HepG2 (cell line): ENCODE results near the gene FAM184B. TPM values are rescaled to one million over a fixed set of nuclear protein-coding genes. Genes with fewer than 3 reads are reported as not detected.

ENCODE experiments used
- ATAC-seq: fragments of 200-7000 bp; cut with Tn5 transposase; 3 replicates; pipeline ENCODE4 v1.9.1; 2020; ENCODE audit warnings: mild to moderate bottlenecking, moderate library complexity
- BruUV-seq: library from RNA; stranded (reverse); fragments of 400-500 nt; replicated peaks from 2 replicates; lab custom pipeline; 2021; lab: Mats Ljungman, UMichigan
- CTCF ChIA-PET: fragments of 300-600 bp; formaldehyde crosslinking; extraction: SDS; loops from one replicate; lab custom pipeline; 2021; ENCODE audit warnings: low total read pairs, inconsistent platforms, low intra/inter-chr PET ratio; lab: Yijun Ruan, JAX
- POLR2A ChIA-PET: fragments of 350-600 bp; sonication (Branson Sonifier 250); formaldehyde crosslinking; loops from one replicate; lab custom pipeline; 2020; ENCODE audit warnings: antibody characterized with exemption, inconsistent platforms; lab: Yijun Ruan, JAX
- DNase-seq: peaks from one replicate; pipeline ENCODE4 v3.0.0-alpha.2; 2015; ENCODE audit warnings: low spot score
- FAIRE-seq: peaks from 3 replicates; lab custom pipeline; 2011; peaks lifted over from hg19 to GRCh38; lab: Jason Lieb, UNC
- H2AFZ ChIP-seq: one replicate; pipeline ENCODE4 v1.6.1; 2011; ENCODE audit warnings: low read length, inconsistent platforms
- H3K27ac ChIP-seq: fragments of 300-600 bp; 3 replicates; pipeline ENCODE4 v1.8.0; 2011; ENCODE audit warnings: mixed run types, mild to moderate bottlenecking, mixed read lengths, low read length, inconsistent platforms; ENCODE audit not compliant: insufficient read depth; ENCODE audit errors: extremely low read length
- H3K27me3 ChIP-seq, 2 experiments: fragments of 200-600 bp in 1 of 2; 2 replicates in 1 of 2; 3 replicates in 1 of 2; pipeline versions ENCODE4 v1.6.0 to v1.8.0; 2011; ENCODE audit warnings: low read length in 2 of 2, mild to moderate bottlenecking in 2 of 2, moderate library complexity in 2 of 2, inconsistent platforms in 1 of 2; ENCODE audit not compliant: insufficient read depth in 2 of 2, control insufficient read depth in 1 of 2
- H3K36me3 ChIP-seq, 2 experiments: fragments of 200-600 bp in 1 of 2; replicated peaks in 1 of 2; 2 replicates in 1 of 2; 3 replicates in 1 of 2; pipeline versions ENCODE4 v1.5.1 to v1.8.0; 2011; ENCODE audit warnings: low read length in 2 of 2, inconsistent platforms in 1 of 2; ENCODE audit not compliant: insufficient read depth in 2 of 2, control insufficient read depth in 1 of 2
- H3K4me1 ChIP-seq: 2 replicates; pipeline ENCODE4 v1.5.1; 2012; ENCODE audit warnings: low read length, inconsistent platforms; ENCODE audit not compliant: insufficient read depth
- H3K4me2 ChIP-seq: 2 replicates; pipeline ENCODE4 v1.6.0; 2011; ENCODE audit warnings: low read depth, low read length, inconsistent platforms
- H3K4me3 ChIP-seq, 3 experiments: fragments of 200-600 bp in 1 of 3; sonication (generic), shearing (Covaris generic) in 1 of 3; replicated peaks in 1 of 3; 2 replicates each; pipeline ENCODE4 v1.5.1; 2011 to 2016; ENCODE audit warnings: low read length in 3 of 3, inconsistent platforms in 2 of 3, low read depth in 2 of 3, mild to moderate bottlenecking in 2 of 3, control low read depth in 1 of 3, mixed read lengths in 1 of 3; ENCODE audit not compliant: insufficient read depth in 1 of 3
- H3K79me2 ChIP-seq: one replicate; pipeline ENCODE4 v1.6.1; 2011; ENCODE audit warnings: low read length, inconsistent platforms; ENCODE audit not compliant: insufficient read depth
- H3K9ac ChIP-seq: 2 replicates; pipeline ENCODE4 v1.6.0; 2011; ENCODE audit warnings: mild to moderate bottlenecking, low read depth, low read length, inconsistent platforms; ENCODE audit not compliant: insufficient read depth
- H3K9me3 ChIP-seq: 2 replicates; pipeline ENCODE4 v1.5.1; 2012; ENCODE audit warnings: mild to moderate bottlenecking, low read length
- H4K20me1 ChIP-seq: 2 replicates; pipeline ENCODE4 v1.6.0; 2011; ENCODE audit warnings: inconsistent platforms, mild to moderate bottlenecking, low read length, moderate library complexity; ENCODE audit not compliant: insufficient read depth
- ATF1 ChIP-seq: IDR thresholded peaks from 2 replicates; pipeline ENCODE4 v1.6.1; 2016; ENCODE audit warnings: mild to moderate bottlenecking, control low read depth
- CHCHD3 ChIP-seq: sonication (generic); formaldehyde crosslinking; IDR thresholded peaks from 2 replicates; pipeline ENCODE4 v1.8.0; 2022; ENCODE audit warnings: mild to moderate bottlenecking, missing genetic modification reagents, moderate library complexity
- RORA ChIP-seq: sonication (generic); formaldehyde crosslinking; IDR thresholded peaks from 2 replicates; pipeline ENCODE4 v1.5.0; 2020; ENCODE audit warnings: mild to moderate bottlenecking, missing genetic modification reagents, moderate library complexity
- TAF15 ChIP-seq: fragments of 200-400 bp; formaldehyde crosslinking; IDR thresholded peaks from one replicate; pipeline ENCODE4 v1.6.1; 2018; ENCODE audit warnings: mild to moderate bottlenecking, low read depth, low read length; ENCODE audit not compliant: poor library complexity, severe bottlenecking
- ZNF251 ChIP-seq: sonication (generic); formaldehyde crosslinking; IDR thresholded peaks from 2 replicates; pipeline ENCODE4 v1.9.0; 2021; ENCODE audit warnings: mild to moderate bottlenecking, missing genetic modification reagents
- ZNF3 ChIP-seq: IDR thresholded peaks from 2 replicates; pipeline ENCODE4 v1.7.0; 2017; ENCODE audit warnings: inconsistent platforms
- ZNF557 ChIP-seq: sonication (generic); formaldehyde crosslinking; IDR thresholded peaks from 2 replicates; pipeline ENCODE4 v1.4.0; 2020; ENCODE audit warnings: missing genetic modification reagents
- WGBS: methylation state at CpG from one replicate; pipeline ENCODE4 v1.1.6; 2017; ENCODE audit warnings: low lambda C conversion rate; 5-methylcytosine and 5-hydroxymethylcytosine counted together
- in situ Hi-C: cut with HindIII; loops from 2 replicates; pipeline ENCODE4 v1.10.0; 2017; ENCODE audit warnings: low pct_unique_long_range_greater_than_20kb; ENCODE audit not compliant: extremely low pct_ligation_motif_present
- intact Hi-C: fragments of 100-400 bp; cut with micrococcal nuclease; formaldehyde crosslinking; loops from one replicate; pipeline ENCODE4 v1.10.0; 2022; ENCODE audit not compliant: unreplicated experiment
- polyA plus RNA-seq, 8 experiments: library from polyadenylated mRNA; depleted of rRNA in 3 of 8; stranded (reverse) in 7 of 8; unstranded in 1 of 8; fragments of >200 nt; fragmentation: Illumina TruSeq in 4 of 8; extraction: Trizol in 4 of 8; gene quantifications; 2 replicates each; pipeline versions ENCODE4 v1.2.1 to v1.2.3, GENCODE V29; 2011 to 2016; ENCODE audit warnings: low read depth in 4 of 8, missing spikeins in 1 of 8, mixed read lengths in 1 of 8; ENCODE audit not compliant: insufficient read depth in 1 of 8
- total RNA-seq, 5 experiments: library from RNA; depleted of rRNA; stranded (reverse); fragments of >200 nt; fragmentation: Illumina TruSeq; extraction: Trizol; gene quantifications; 2 replicates each; pipeline ENCODE4 v1.2.3, GENCODE V29; 2016; ENCODE audit warnings: low read depth in 1 of 5
- TF ChIP-seq, protein P1 (sequence below): sonication (generic); formaldehyde crosslinking; IDR thresholded peaks from 2 replicates; pipeline ENCODE4 v1.5.0; 2020; ENCODE audit warnings: missing genetic modification reagents, mild to moderate bottlenecking, borderline replicate concordance
- TF ChIP-seq, protein P2 (sequence below): sonication (generic); formaldehyde crosslinking; IDR thresholded peaks from 2 replicates; pipeline ENCODE4 v1.8.1; 2023; ENCODE audit warnings: mild to moderate bottlenecking, inconsistent platforms, moderate library complexity, missing genetic modification reagents, borderline replicate concordance
- TF ChIP-seq, protein P3 (sequence below): sonication (generic); IDR thresholded peaks from 2 replicates; pipeline ENCODE4 v1.6.1; 2016; ENCODE audit warnings: low read depth, borderline replicate concordance
- TF ChIP-seq, protein P4 (sequence below): sonication (generic); formaldehyde crosslinking; IDR thresholded peaks from 2 replicates; pipeline ENCODE4 v1.8.0; 2023; ENCODE audit warnings: mild to moderate bottlenecking, missing genetic modification reagents

FAM184B gene
- total and polyA plus RNA-seq, 2 of the 13 experiments (the other 11 are each of a cell fraction or from before 2014, with no cell fraction given): not detected

DNA sequence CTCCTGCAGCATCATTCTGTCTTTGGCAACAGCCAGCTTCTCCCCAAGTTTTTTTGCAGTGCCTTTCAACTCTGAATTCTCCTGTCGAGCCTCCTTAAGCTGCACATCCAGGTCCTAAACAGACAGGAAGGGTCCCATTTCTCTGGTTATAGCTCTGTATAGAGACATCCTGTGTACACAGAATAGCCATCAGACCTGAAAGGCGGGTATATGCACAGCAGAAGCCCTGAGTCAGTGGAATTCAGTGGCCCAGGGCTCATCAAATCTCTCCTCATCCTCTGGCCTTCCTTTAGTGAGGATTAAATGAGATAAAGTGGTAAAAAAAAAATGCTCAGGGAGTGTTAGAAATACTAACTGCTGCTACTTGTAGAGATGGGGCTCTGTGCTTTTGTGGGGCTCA lies 73.8 kb downstream of the FAM184B start (continued):
- TF ChIP-seq RORA (CRISPR knock-in tag) (no peak), CHCHD3 (CRISPR knock-in tag) (no peak)

DNA sequence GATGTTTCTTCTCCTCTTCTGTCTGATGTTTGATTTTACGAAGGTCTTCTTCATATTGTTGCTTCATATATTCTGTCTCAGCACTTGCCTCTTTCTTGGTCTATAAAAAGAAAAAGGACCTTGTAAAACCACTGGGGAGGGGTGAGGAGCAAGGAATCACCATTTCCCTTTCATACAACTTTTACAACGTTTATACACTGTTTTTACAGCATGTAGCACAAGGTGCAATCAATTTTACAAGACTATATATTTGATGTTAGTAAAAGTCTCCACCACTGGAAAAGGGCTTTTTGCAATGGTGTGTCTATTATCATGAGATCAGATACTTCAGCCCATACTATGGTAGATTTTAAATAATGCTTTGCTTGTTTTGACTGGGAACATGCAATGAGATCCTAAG lies 76.3 kb downstream of the FAM184B start:
- H2AFZ ChIP-seq: no peak overlapping the region
- H3K4me2 ChIP-seq: no peak overlapping the region
- no peak for ATAC-seq
- intact Hi-C loops (no loop called here), in situ Hi-C loops (no loop called here)
- no peaks in the 10 kb centered on the region for H3K36me3 ChIP-seq
- H3K4me3 ChIP-seq: no peak overlapping the region
- BruUV-seq: no TSS peak
- CTCF ChIA-PET: no interaction called here
- 5% methylated on average over 2 of the region's 2 CpGs for WGBS
- H3K9ac ChIP-seq: no peak overlapping the region
- H4K20me1 ChIP-seq: no peaks in the 10 kb centered on the region
- H3K27ac ChIP-seq: no peak overlapping the region
- TF ChIP-seq, protein P1, sequence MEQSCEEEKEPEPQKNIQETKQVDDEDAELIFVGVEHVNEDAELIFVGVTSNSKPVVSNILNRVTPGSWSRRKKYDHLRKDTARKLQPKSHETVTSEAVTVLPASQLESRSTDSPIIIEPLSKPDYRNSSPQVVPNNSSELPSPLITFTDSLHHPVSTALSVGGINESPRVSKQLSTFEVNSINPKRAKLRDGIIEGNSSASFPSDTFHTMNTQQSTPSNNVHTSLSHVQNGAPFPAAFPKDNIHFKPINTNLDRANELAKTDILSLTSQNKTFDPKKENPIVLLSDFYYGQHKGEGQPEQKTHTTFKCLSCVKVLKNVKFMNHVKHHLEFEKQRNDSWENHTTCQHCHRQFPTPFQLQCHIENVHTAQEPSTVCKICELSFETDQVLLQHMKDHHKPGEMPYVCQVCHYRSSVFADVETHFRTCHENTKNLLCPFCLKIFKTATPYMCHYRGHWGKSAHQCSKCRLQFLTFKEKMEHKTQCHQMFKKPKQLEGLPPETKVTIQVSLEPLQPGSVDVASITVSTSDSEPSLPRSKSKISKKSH (CRISPR knock-in tag): no peak
- TF ChIP-seq, protein P2, sequence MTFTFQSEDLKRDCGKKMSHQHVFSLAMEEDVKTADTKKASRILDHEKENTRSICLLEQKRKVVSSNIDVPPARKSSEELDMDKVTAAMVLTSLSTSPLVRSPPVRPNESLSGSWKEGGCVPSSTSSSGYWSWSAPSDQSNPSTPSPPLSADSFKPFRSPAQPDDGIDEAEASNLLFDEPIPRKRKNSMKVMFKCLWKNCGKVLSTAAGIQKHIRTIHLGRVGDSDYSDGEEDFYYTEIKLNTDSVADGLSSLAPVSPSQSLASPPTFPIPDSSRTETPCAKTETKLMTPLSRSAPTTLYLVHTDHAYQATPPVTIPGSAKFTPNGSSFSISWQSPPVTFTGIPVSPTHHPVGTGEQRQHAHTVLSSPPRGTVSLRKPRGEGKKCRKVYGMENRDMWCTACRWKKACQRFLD (CRISPR knock-in tag): no peak
- no peak for TF ChIP-seq ZNF251 (CRISPR knock-in tag)
- TF ChIP-seq TAF15: no peak
- no peak for TF ChIP-seq ATF1 (CRISPR knock-in tag)
- TF ChIP-seq, protein P3, sequence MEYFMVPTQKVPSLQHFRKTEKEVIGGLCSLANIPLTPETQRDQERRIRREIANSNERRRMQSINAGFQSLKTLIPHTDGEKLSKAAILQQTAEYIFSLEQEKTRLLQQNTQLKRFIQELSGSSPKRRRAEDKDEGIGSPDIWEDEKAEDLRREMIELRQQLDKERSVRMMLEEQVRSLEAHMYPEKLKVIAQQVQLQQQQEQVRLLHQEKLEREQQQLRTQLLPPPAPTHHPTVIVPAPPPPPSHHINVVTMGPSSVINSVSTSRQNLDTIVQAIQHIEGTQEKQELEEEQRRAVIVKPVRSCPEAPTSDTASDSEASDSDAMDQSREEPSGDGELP: no peak
- no peak for TF ChIP-seq ZNF3 (CRISPR knock-in tag)
- TF ChIP-seq, protein P4, sequence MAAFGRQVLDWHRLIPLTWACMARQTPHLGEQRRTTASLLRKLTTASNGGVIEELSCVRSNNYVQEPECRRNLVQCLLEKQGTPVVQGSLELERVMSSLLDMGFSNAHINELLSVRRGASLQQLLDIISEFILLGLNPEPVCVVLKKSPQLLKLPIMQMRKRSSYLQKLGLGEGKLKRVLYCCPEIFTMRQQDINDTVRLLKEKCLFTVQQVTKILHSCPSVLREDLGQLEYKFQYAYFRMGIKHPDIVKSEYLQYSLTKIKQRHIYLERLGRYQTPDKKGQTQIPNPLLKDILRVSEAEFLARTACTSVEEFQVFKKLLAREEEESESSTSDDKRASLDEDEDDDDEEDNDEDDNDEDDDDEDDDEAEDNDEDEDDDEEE (CRISPR knock-in tag): no peak
- no peak for TF ChIP-seq ZNF557 (CRISPR knock-in tag)
- TF ChIP-seq, all 625 proteins: peak for 0
- FAIRE-seq (no peak), DNase-seq (no peak)
- Histone ChIP-seq H3K79me2 (no peaks in the 10 kb centered on the region), H3K27me3 (peaks cover 0 to 16% of the 10 kb centered on the region in 2 experiments; a peak in 3 of 5 replicates), H3K4me1 (peaks cover 11% of the 10 kb centered on the region; the same call in 1 of the 2 replicates), H3K9me3 (no peaks in the 10 kb centered on the region)
- POLR2A ChIA-PET: no interaction called here
